ENCODE data around the gene LMAN1L. TPM values are rescaled to one million over a fixed set of nuclear protein-coding genes. Genes with fewer than 3 reads are reported as not detected.

Gene LMAN1L
- total RNA-seq, 5 donors from 2014 or later (not counting 1 experiment from before 2014, with no cell fraction given) = 0.42 to 1.6 (median 0.44) TPM

DNA sequence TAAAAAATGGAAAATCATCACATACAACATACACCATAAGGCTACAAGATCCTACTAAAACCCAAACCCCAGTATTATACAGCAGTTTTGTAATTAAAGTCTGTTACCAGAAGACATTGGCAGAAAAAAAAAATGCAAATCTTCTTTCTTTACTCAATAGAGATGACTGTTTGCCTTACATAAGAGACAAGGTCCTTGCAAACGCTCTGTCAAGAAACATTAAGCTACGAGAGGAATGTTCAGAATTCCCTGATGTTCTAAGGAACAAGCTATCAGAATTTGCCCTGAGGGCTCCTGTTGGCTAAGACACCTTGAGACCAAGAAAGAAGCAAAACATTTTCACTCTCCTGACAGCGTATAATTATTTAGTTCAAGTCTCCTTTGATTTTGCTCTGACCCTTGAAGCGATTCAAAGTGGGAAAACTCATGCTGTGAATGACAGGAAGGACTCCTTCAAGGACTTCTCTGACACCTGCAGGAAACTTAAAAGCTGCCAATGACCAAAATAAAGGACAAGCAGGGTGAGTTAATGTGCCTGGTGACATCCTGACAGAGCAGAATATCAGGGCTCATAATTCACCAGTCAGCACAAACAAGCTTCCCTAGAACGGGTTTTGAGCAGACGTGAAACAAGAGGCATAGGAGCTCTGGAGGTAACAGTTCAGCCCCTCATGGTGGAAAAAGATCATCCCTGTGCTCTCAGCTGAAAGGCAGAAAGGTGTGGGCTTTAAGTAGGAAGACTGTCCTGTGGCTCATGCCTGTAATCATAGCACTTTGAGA, 58.0 kb downstream of the LMAN1L start:
- H3K27me3 ChIP-seq (replicated peaks in 1 of 2; ENCODE audit: control insufficient read depth in 2 of 2, extremely low read depth in 1 of 2, insufficient read depth in 2 of 2, low read length in 1 of 2) = no peaks in the 10 kb centered on the region
- WGBS (ENCODE audit: insufficient coverage) = 14% methylated on average over 3 of the region's 6 CpGs
- H3K9me3 Mint-ChIP-seq = no peaks in the 10 kb centered on the region
- H3K4me1 Mint-ChIP-seq = peaks cover 68 to 76% (median 75%) of the 10 kb centered on the region in 3 donors
- peak overlapping the region; percentile 58 for H3K27ac ChIP-seq (ENCODE audit: low read length)
- H3K36me3 Mint-ChIP-seq = peaks cover 18% of the 10 kb centered on the region
- peaks cover 42 to 79% of the 10 kb centered on the region in 2 experiments for H3K4me1 ChIP-seq (ENCODE audit: control insufficient read depth in 1 of 2, extremely low read depth in 1 of 2, insufficient read depth in 2 of 2, low read length in 2 of 2)
- H3K4me3 Mint-ChIP-seq = peak overlapping the region; percentile 73 to 99 (median 97)
- H3K27ac Mint-ChIP-seq = peak overlapping the region; percentile 90
- no peak for DNase-seq
- H3K36me3 ChIP-seq (ENCODE audit: control insufficient read depth in 2 of 2, extremely low read depth in 1 of 2, insufficient read depth in 1 of 2, low read length in 1 of 2) = peaks cover 0 to 14% of the 10 kb centered on the region in 2 donors
- CTCF ChIA-PET = interaction anchor here (0.7 to 3.2 kb wide), 8 partner anchors 9 to 31 kb away, joined by 3 to 15 read pairs (median 4); no protein-coding TSS in a partner anchor
- ATAC-seq (replicated peaks in 1 of 4) = no peak
- H3K27me3 Mint-ChIP-seq = no peaks in the 10 kb centered on the region
- H3K4me3 ChIP-seq (ENCODE audit: control insufficient read depth in 1 of 2, extremely low read depth in 1 of 2, low read length in 1 of 2) = peak overlapping the region; percentile 5 to 15
- POLR2A ChIA-PET = interaction anchor here (0.5 to 1.0 kb wide), 3 partner anchors 8 to 60 kb away, joined by 3 to 4 read pairs (median 3); no protein-coding TSS in a partner anchor
- H3K9me3 ChIP-seq = no peaks in the 10 kb centered on the region

DNA sequence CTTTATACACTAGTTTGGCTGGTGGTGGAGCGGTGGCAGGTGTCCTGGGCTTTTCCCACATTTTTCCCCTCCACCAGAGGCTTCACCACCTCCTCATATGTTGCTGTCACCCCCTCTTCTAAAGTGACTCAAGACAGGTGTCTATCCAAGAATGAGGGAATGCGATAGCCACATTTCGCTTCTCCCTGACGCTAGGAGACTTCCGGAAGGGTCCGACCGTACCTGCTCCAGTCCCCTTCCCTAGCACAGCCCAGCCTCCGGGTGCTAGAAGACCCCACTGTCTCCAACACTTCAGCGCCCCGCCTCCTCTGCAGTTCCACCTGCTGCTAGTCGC, 60.0 kb downstream of the LMAN1L start:
- ChIA-PET CTCF (interaction anchor here in 1 of 2 donors (0.6 to 2.2 kb wide), 2 partner anchors 22 to 29 kb away, joined by 3 to 8 read pairs; no protein-coding TSS in a partner anchor), POLR2A (interaction anchor here in 1 of 2 donors (0.6 kb wide), 1 partner anchor 461 kb away, joined by 3 read pairs; no protein-coding TSS in a partner anchor)
- H3K27ac Mint-ChIP-seq = peak overlapping the region; percentile 93 to 95
- Histone ChIP-seq H3K9me3 (no peaks in the 10 kb centered on the region), H3K4me1 (ENCODE audit: control insufficient read depth in 1 of 2, extremely low read depth in 1 of 2, insufficient read depth in 2 of 2, low read length in 2 of 2) (peaks cover 31 to 59% of the 10 kb centered on the region in 2 experiments), H3K4me3 (ENCODE audit: control insufficient read depth in 1 of 2, extremely low read depth in 1 of 2, low read length in 1 of 2) (peak overlapping the region; percentile 91 to 99), H3K27me3 (replicated peaks in 1 of 2; ENCODE audit: control insufficient read depth in 2 of 2, extremely low read depth in 1 of 2, insufficient read depth in 2 of 2, low read length in 1 of 2) (no peaks in the 10 kb centered on the region), H3K36me3 (ENCODE audit: control insufficient read depth in 2 of 2, extremely low read depth in 1 of 2, insufficient read depth in 1 of 2, low read length in 1 of 2) (peaks cover 0 to 7% of the 10 kb centered on the region in 2 donors), H3K27ac (ENCODE audit: low read length) (peak overlapping the region; percentile 98)
- peaks cover 55 to 58% (median 56%) of the 10 kb centered on the region in 3 donors for H3K4me1 Mint-ChIP-seq
- H3K36me3 Mint-ChIP-seq = peaks cover 13% of the 10 kb centered on the region
- DNase-seq = no peak
- H3K27me3 Mint-ChIP-seq = no peaks in the 10 kb centered on the region
- no peak for ATAC-seq (replicated peaks in 1 of 4)
- H3K4me3 Mint-ChIP-seq = peak overlapping the region; percentile 97 to 99 (median 99)
- WGBS (ENCODE audit: insufficient coverage) = 0% methylated on average over 7 of the region's 11 CpGs
- no peaks in the 10 kb centered on the region for H3K9me3 Mint-ChIP-seq

DNA sequence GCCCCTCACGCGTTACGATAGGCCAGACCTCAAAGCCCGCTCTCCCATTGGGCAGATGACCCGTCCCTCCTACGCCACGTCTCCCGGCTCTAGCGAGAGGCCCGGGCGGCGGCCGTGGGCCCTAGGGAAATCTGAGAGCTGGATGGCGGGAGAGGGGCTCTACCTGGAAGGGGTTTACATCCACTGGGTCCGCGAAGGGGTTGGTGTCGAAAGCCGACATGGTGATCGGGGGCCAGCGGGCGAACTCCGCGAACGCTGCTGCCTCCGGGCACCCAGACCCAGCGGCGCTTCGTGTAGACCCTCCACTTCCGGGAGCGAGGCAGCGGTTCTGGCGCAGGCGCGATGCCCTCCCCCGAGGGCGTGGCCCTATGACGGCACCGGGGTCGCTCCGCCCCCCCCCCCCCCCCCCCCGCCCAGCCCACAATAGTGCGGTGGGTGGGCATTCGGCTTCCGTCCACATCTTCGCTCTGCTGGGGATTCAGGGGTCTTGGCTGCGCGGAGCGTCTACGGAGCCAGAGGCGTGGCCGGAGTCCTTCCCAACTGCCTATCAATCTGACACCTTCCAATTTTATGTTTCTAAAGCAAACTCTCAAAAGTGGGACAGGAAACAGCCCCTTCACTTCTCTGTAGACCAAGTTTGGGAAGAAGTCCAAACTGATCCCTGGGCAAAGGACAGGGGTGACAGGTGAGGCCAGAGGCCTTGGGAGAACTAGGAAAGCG, 60.6 kb downstream of the LMAN1L start, which contains the start of gene SCAMP2:
Gene SCAMP2, minus strand, starts transcription at position 330 of the 720 bp plus-strand sequence. Its CDS starts 110 bp downstream, at position 220.
- ChIA-PET CTCF (interaction anchor here (0.6 to 2.2 kb wide), 4 partner anchors 21 to 894 kb away, joined by 3 to 9 read pairs (median 6); no protein-coding TSS in a partner anchor), POLR2A (no interaction called here)
- no peaks in the 10 kb centered on the region for H3K27me3 Mint-ChIP-seq
- peak within 1 kb of the TSS; percentile 98 for H3K27ac ChIP-seq (ENCODE audit: low read length)
- H3K4me1 ChIP-seq (ENCODE audit: control insufficient read depth in 1 of 2, extremely low read depth in 1 of 2, insufficient read depth in 2 of 2, low read length in 2 of 2) = peaks cover 25 to 54% of the 10 kb centered on the region in 2 experiments
- peak within 1 kb of the TSS; percentile 97 to 99 (median 99) for H3K4me3 Mint-ChIP-seq
- peak within 1 kb of the TSS; percentile 91 to 99 for H3K4me3 ChIP-seq (ENCODE audit: control insufficient read depth in 1 of 2, extremely low read depth in 1 of 2, low read length in 1 of 2)
- H3K36me3 ChIP-seq (ENCODE audit: control insufficient read depth in 2 of 2, extremely low read depth in 1 of 2, insufficient read depth in 1 of 2, low read length in 1 of 2) = peaks cover 0 to 7% of the 10 kb centered on the region in 2 donors
- peak; percentile 93 to 95 (median 94) for ATAC-seq (replicated peaks in 1 of 4)
- H3K27me3 ChIP-seq (replicated peaks in 1 of 2; ENCODE audit: control insufficient read depth in 2 of 2, extremely low read depth in 1 of 2, insufficient read depth in 2 of 2, low read length in 1 of 2) = no peaks in the 10 kb centered on the region
- peaks cover 50 to 53% (median 51%) of the 10 kb centered on the region in 3 donors for H3K4me1 Mint-ChIP-seq
- DNase-seq = peak; percentile 82 to 94 (median 89)
- H3K36me3 Mint-ChIP-seq = peaks cover 10% of the 10 kb centered on the region
- no peaks in the 10 kb centered on the region for H3K9me3 ChIP-seq
- WGBS (ENCODE audit: insufficient coverage) = under 1% methylated on average over 37 of the region's 52 CpGs
- H3K9me3 Mint-ChIP-seq = no peaks in the 10 kb centered on the region
- H3K27ac Mint-ChIP-seq = peak within 1 kb of the TSS; percentile 93 to 95

DNA sequence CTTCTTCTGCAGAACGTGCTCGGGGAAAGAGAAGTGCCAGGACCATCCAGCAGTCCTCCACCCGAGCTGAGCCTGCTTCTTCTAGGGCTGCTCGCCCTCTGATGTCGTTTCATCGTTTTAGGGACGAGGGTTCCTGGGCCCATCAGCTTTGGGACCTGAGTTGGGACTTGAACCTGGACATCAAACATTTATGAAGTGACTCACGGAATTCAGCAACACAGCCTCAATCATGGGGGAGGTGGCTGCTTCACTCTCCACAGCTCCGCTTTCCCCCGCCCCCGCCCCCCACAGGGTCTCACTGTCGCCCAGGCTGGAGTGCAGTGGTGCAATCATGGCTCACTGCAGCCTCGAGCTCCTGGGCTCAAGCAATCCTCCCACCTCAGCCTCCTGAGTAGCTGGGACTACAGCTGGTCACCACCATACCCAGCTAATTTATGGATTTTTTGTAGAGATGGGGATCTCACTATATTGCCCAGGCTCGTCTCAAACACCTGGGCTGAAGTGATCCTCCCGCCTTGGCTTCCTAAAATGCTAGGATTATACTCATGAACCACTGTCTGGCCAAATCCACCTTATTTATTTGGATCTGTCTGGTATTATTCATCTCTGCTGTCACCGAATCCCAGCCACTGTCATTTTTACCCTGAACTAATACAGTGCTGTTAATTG, 61.3 kb downstream of the LMAN1L start:
- H3K36me3 Mint-ChIP-seq = peaks cover 9% of the 10 kb centered on the region
- peaks cover 44 to 46% (median 44%) of the 10 kb centered on the region in 3 donors for H3K4me1 Mint-ChIP-seq
- ChIA-PET POLR2A (interaction anchor here in 1 of 2 donors (0.6 kb wide), 1 partner anchor 241 kb away, joined by 5 read pairs; no protein-coding TSS in a partner anchor), CTCF (interaction anchor here in 1 of 2 donors (2.2 kb wide), 1 partner anchor 28 kb away, joined by 8 read pairs; no protein-coding TSS in a partner anchor)
- peak in 4 of 35 experiments; percentile 4 to 31 (median 24) for DNase-seq
- no peaks in the 10 kb centered on the region for H3K9me3 Mint-ChIP-seq
- Histone ChIP-seq H3K27ac (ENCODE audit: low read length) (peak overlapping the region; percentile 65), H3K9me3 (no peaks in the 10 kb centered on the region), H3K4me1 (ENCODE audit: control insufficient read depth in 1 of 2, extremely low read depth in 1 of 2, insufficient read depth in 2 of 2, low read length in 2 of 2) (peaks cover 23 to 47% of the 10 kb centered on the region in 2 experiments), H3K4me3 (ENCODE audit: control insufficient read depth in 1 of 2, extremely low read depth in 1 of 2, low read length in 1 of 2) (peak overlapping the region; percentile 65 to 99), H3K27me3 (replicated peaks in 1 of 2; ENCODE audit: control insufficient read depth in 2 of 2, extremely low read depth in 1 of 2, insufficient read depth in 2 of 2, low read length in 1 of 2) (no peaks in the 10 kb centered on the region), H3K36me3 (ENCODE audit: control insufficient read depth in 2 of 2, extremely low read depth in 1 of 2, insufficient read depth in 1 of 2, low read length in 1 of 2) (peaks cover 0 to 7% of the 10 kb centered on the region in 2 donors)
- peak in 1 of 4 experiments; percentile 4 for ATAC-seq (replicated peaks in 1 of 4)
- H3K4me3 Mint-ChIP-seq = peak overlapping the region; percentile 97 to 99 (median 99)
- no peaks in the 10 kb centered on the region for H3K27me3 Mint-ChIP-seq
- 21% methylated on average over 9 of the region's 16 CpGs for WGBS (ENCODE audit: insufficient coverage)
- H3K27ac Mint-ChIP-seq = peak overlapping the region; percentile 79 to 92

Other genes starting within 250 kb of the LMAN1L start
- gene CLK3, start 197.0 kb upstream of the LMAN1L start, total RNA-seq = 100 to 1,000 TPM; 162 to 258 (median 180) TPM
- gene EDC3, start 116.8 kb upstream of the LMAN1L start, total RNA-seq = 10 to 100 TPM; 31.8 to 49.4 (median 43.2) TPM
- 1 to 10 TPM in 3 of 5 donors, under 1 TPM in 1, not detected in 1; 0.14 to 3.3 (median 1.9) TPM for gene CYP1A1, start 87.3 kb upstream of the LMAN1L start, total RNA-seq
- gene CYP1A2, start 64.0 kb upstream of the LMAN1L start, total RNA-seq = not detected
- gene CSK, start 30.8 kb upstream of the LMAN1L start, total RNA-seq = 100 to 1,000 TPM; 198 to 296 (median 271) TPM
- gene CPLX3, start 13.8 kb downstream of the LMAN1L start, total RNA-seq = under 1 TPM in 3 of 5 donors, not detected in 2; 0.16 to 0.50 (median 0.26) TPM
- 100 to 1,000 TPM in 3 of 5 donors, 10 to 100 TPM in 2; 53.4 to 112 (median 101) TPM for gene ULK3, start 30.3 kb downstream of the LMAN1L start, total RNA-seq
- gene SCAMP2, start 60.5 kb downstream of the LMAN1L start, total RNA-seq = 100 to 1,000 TPM in 3 of 5 donors, 10 to 100 TPM in 2; 76.8 to 141 (median 134) TPM
- gene MPI, start 77.2 kb downstream of the LMAN1L start, total RNA-seq = 10 to 100 TPM; 36.5 to 74.1 (median 66.1) TPM
- gene FAM219B, start 94.0 kb downstream of the LMAN1L start, total RNA-seq = 100 to 1,000 TPM in 2 of 5 donors, 10 to 100 TPM in 3; 46.0 to 108 (median 96.6) TPM
- gene COX5A, start 125.2 kb downstream of the LMAN1L start, total RNA-seq = 10 to 100 TPM; 58.5 to 83.1 (median 76.7) TPM
- gene RPP25, start 143.9 kb downstream of the LMAN1L start, total RNA-seq = 1 to 10 TPM in 3 of 5 donors, under 1 TPM in 2; 0.79 to 4.2 (median 2.8) TPM
- gene SCAMP5, start 182.7 kb downstream of the LMAN1L start, total RNA-seq = 1 to 10 TPM in 1 of 5 donors, under 1 TPM in 4; 0.26 to 8.2 (median 0.51) TPM
- gene PPCDC, start 210.8 kb downstream of the LMAN1L start, total RNA-seq = 10 to 100 TPM in 4 of 5 donors, 1 to 10 TPM in 1; 9.3 to 14.3 (median 11.8) TPM

Measured in T-cell (primary cell).